Measurements from ENCODE around the gene PROM1.

DNA sequence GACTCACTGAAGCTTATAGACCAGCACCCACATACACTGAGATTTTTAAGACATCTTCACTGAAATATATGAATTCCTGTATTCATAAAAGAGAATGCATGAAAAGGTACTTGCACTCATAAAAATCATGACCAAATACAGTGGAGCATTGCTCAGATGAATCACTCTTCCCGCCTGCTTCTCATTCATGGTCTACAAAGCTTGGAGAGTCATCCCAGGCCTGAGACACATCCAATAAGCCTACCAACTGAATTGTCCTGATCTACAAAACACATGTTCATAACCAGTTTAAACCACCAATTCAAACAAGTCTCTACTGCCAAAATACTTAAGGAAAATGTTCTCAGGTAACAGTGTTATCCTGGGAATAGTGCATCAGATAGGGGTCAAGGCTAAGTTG lies 38.1 kb downstream of the PROM1 start:
- TF ChIP-seq, protein P1, sequence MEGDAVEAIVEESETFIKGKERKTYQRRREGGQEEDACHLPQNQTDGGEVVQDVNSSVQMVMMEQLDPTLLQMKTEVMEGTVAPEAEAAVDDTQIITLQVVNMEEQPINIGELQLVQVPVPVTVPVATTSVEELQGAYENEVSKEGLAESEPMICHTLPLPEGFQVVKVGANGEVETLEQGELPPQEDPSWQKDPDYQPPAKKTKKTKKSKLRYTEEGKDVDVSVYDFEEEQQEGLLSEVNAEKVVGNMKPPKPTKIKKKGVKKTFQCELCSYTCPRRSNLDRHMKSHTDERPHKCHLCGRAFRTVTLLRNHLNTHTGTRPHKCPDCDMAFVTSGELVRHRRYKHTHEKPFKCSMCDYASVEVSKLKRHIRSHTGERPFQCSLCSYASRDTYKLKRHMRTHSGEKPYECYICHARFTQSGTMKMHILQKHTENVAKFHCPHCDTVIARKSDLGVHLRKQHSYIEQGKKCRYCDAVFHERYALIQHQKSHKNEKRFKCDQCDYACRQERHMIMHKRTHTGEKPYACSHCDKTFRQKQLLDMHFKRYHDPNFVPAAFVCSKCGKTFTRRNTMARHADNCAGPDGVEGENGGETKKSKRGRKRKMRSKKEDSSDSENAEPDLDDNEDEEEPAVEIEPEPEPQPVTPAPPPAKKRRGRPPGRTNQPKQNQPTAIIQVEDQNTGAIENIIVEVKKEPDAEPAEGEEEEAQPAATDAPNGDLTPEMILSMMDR (IDR thresholded peaks at IDR 0.05) = no peak
- no peak for TF ChIP-seq POLR2A (IDR thresholded peaks at IDR 0.05)
